GM19438 (cell line): ENCODE data around the gene TAF1B.

Experiments
- ATAC-seq: cut with Tn5 transposase; IDR thresholded peaks from one replicate; pipeline ENCODE4 v1.9.1; 2021; ENCODE audit warnings: low read depth; ENCODE audit not compliant: unreplicated experiment

TAF1B gene

DNA sequence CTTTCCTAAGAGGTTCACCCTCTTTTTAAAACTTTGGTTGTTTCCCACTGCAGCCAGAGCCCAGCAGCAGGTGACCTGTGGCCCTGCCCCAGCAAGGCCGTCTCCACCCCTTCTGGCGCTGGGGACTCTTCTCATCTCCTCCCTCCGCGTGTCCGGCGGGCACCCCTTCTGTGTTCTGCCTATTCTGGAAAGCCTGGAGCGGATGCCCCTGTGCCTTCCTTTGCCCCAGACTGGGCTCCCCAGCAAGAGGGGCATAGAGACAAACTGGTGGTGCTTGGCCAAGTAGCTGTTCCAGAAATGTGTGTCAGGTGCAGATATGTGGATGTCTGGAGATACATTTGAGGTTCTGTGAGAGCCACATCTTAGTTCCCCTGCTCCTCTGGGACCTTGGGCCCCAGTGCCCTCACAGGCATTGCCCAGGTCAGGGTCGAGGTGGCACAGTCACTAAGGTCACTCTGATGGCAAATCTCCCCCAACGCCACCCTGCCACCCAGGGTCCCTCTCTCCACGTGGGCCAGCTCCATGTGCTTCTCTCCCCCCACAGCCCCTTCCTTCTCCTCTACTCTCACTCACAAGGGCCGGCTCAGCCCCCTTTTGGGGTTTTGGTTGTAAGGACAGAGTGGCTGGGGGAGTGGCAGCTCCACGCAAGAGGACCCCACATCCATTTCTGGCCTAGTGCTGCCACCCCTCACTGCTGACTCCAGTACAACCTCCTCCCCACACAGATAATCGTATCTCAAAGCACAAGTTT, 35.5 kb upstream of the TAF1B start:
- no peak for ATAC-seq

GRCh38 chr2:9808334-9809063, 34.8 kb upstream of the TAF1B start:
- ATAC-seq: no peak

DNA sequence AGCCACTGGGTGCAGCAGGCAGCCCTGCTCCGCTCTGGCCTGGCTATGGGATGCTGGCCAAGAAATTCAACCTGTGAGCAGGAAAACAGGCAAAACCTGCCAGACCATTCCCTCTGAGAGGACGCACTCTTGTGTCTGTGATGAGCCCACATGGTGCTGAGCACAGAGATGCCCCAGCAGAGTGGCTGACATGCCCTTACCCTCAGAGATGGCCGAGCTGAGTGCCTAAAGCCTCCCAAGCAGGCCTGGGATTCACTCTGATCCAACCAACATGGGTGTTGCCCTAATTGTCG, 34.3 kb upstream of the TAF1B start:
- no peak for ATAC-seq

GRCh38 chr2:9809448-9810088, 33.7 kb upstream of the TAF1B start:
- no peak for ATAC-seq

DNA sequence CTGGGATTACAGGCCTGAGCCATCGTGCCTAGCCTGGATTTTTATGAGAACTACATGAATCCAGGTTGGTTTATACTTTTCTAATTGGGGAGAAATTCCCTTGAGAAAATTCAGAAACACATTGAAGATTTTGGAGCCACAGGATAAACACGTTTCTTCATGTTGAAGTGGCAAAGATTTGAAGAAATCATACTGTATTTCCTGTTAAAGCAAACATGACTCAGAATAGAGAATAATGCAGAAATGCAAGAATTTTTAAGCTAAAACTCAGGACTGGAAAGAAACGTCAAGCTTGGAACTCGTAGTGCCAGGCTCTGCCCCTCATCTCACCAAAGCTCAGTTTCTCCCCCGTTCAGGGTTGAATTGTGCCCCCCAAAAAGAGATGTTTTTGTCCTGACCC, 32.1 kb upstream of the TAF1B start:
- ATAC-seq: no peak

DNA sequence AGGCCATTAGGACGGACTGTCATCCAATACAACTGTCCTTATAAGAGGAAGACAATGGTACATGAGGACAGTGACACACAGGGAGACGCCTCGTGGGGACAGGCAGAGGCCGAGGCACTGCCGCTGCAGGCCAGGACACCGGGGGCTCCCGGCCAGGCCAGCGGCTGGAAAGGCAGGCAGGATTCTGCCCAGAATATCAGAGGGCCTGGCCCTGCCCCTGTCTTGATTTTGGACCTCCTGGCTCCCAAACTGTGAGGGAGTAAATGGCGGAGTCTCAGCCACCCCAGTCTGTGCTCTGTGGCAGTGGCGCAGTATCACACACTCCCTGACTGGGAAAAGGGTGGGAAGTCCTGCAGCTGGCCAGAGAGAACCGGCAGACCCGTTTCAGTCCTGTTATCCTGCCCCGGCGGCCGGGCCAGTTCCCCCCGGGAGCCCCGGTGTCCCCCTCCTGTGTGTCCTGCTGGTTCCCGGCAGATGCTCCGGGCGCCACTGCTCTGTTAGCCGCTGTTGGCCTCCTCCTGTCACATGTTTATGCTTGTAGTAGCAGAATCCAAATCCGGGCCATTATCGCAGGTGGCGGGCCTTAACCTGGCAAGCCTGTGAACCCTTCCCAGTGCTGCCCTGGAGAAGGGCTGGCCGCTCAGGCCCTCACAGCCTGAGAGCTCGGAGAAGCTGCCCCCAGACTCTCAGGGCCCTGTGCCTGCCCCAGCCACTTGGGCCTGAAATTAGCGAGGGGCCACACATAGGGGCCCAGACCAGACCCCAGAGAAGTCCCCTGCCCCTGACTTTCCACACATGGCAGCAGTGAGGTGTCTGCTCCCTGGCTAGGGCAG, 31.4 kb upstream of the TAF1B start:
- ATAC-seq: no peak

DNA sequence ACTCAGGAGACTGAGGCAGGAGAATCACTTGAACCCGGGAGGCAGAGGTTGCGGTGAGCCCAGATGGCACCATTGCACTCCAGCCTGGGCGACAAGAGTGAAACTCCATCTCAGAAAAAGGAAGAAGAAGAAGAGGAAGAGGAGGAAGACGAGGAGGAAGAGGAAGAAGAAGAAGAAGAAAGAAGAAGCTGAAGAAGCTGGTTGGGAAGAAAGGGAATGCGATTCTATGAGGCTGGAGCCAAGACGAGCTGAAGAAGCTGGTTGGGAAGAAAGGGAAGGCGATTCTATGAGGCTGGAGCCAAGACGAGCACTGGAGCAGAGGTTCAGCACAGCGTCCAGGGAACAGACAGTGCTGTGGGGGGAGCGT, 30.3 kb upstream of the TAF1B start:
- ATAC-seq: no peak

- no peak for ATAC-seq
Measured at GRCh38 chr2:9813312-9814128, 29.8 kb upstream of the TAF1B start.

GRCh38 chr2:9814129-9814868, 29.0 kb upstream of the TAF1B start:
- ATAC-seq: no peak

- no peak for ATAC-seq
Measured at GRCh38 chr2:9815076-9815475, 28.2 kb upstream of the TAF1B start.

DNA sequence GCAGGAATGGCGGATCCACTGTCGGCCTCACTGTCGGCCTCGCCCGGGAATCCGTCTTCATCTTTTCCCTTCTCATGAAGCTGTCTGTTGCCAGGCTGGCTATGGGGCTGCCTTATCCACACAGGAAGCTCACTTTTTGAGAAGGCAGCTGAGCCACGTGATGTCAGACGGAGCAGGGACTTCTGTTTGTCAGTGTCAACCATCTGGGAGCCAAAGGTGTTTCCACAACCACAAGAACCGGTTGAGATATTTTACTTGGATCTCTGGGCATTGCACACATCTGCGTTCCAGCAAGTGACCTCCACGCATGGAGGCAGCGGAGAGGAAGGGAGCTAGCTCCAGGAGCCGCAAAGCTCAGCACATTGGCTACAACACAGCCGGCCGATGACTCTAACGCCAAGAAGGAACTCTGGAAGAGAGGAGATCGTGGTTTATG, 27.4 kb upstream of the TAF1B start:
- no peak for ATAC-seq

DNA sequence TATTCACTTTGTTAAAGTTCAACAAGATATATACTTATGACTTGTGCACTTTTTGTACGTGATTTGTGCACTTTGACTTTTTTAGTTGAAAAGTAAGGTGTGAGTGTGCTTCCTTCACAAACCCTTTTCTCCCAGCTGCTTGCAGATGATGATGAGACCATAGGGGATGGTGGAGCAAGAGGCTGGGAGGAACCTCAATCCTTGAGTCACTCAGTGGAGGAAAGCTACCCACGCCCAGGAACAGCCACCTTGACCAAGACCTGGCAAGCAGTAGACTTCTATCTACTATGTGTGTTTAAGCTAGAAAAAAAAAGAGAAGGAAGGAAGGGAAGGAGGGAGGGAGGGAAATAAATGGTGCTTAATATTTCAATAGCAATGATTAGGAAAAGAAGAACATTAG, 25.2 kb upstream of the TAF1B start:
- no peak for ATAC-seq

DNA sequence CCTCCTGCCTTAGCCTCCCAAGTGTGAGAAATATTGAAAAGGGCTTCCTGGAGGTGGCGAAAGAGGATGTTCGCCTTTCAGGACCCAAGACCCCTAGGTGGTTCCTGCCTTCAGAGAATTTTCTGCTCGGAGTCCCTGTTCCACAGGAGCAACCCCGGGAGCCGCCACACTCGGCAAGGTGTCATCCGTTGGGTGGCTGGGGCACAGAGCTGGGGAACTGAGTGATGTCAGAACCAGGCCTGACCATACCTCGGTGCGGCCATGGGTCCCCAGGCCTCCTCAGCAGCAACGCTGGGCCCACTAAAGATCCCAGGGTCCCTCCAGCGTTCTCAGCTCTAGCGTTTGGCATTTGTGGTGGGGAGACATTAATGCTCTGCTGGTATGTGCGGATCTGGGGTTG, 23.7 kb upstream of the TAF1B start:
- no peak for ATAC-seq

DNA sequence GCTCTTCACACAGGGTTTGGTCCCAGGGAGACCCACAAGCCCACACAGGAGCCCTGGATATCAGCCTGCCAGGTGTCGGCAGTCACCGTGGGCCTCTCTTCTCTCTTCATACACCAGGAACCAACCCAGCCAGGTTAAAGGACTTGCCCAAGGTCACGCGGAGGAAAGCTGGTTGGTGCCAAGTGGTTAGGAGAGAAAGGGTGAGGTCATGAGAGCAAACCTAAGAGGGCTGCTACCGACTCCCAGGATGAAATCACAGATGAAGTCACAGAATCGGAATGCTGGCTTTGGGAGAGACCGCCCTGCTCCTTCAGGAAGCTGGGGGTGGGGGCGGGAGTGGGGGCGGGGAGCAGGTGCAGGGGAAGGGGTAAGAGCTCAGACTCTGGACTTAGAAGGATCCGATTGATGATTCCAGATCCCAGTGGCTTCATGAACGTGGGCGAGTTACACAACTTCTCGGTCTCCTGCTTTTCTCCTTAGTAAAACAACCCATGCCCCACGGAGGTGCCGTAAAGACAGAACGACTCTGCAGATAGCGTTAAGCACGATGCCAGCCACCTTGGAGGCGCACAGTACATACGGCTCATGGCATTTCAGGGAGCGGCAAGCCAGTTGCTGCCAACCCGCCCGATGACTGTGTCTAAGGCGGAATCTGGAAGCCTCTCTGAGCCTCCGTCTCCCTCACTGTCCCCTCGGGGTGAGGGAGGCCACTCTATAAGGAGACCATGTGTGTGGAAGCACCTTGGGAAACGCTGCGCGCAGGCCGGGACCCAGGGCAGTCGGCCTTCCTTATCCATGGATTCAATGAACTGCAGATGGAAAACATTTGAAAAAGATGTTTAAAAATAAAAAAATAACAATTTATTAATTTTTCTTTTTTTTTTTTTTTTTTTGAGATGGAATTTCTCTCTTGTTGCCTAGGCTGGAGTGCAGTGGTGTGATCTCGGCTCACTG, 23.0 kb upstream of the TAF1B start:
- ATAC-seq: no peak

DNA sequence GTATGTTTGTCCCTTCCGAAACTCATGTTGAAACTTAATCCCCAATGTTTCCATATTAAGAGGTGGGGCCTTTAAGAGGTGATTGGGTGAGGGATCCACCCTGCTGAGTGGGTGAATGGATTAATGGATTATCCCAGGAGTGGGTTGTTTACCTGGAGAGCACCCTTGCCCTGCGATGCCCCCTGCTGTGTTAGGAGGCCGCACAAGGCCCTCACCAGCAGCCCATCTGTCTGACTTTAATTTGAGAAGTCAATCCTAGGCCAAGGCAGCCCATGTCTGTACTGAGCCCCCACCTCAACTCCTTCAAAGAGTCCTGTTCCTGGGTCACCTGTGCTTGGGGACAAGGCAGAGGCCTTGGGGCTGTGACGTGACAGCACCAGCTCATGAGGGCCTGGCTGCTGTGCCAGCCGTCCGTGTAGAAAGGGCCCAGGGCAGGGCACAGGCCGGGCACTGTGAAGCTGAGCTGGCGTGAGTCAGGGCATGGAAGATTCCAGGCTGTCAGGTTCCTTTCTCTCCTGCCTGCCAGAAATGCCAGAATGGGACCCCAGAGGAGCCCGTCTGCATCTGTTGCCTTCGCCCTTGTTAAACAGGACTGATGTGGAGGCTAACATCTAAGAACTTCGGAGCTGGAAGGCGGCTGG, 21.3 kb upstream of the TAF1B start:
- ATAC-seq: no peak

- ATAC-seq: no peak
Measured at GRCh38 chr2:9824441-9824840, 18.8 kb upstream of the TAF1B start.

DNA sequence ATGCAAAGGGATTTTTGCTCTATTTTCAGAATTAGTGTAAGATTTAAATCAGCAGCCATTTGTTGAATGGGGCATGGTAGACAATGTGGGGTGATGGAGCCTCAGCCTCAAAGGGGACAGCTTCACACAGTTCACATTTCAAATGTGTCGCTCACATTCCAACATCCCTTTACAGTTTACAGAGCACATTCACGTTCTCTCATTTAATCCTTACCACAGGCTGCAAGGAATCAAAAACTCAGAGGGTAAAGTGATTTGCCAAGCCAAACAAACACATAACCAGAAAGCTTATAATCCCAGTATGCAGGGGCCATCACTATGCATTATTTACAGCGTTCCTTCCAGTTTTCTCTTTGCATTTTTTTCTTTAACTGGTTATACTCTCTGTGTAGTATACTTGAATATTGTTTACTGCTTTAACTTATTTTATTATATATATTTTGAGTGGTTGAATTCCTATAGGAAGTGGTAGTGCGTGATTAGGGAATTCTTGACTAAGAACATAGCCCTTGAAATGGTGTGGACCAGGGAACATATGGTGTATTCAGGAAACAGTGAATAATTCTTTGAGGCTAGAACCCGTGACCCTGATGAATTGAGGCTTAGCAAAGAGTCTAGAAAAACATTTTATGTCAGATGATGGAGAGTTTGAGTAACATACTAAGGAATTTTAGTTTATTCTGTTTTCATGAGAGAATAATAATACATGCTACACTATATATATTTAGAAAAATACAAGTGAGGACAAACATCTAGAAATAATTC, 18.1 kb upstream of the TAF1B start:
- no peak for ATAC-seq
